Effector CD8-positive, alpha-beta T cell (primary cell): ENCODE measurements around the gene GSC.
"Not testable (repeated sequence)": the region's sequence is repeated elsewhere in the genome, so short reads cannot be mapped to it uniquely, and the experiment has no call there.

ENCODE experiments used
- DNase-seq: peaks from one replicate; lab custom pipeline; 2025; lab: John Stamatoyannopoulos, UW
- total RNA-seq, 4 experiments: gene quantifications; one replicate each; lab custom pipeline; 2026; lab: John Stamatoyannopoulos, UW

The GSC gene
- 0 to 0.54 (median 0.18) reads per million in 4 experiments for total RNA-seq

GRCh38 chr14:94769391-94770250 lies at the start of gene GSC:
TSS of gene GSC (minus strand) at chr14:94770113. CDS start at chr14:94770015, 98 bp downstream.
- no peak for DNase-seq

- DNase-seq: no peak
These were observed 49.6 kb upstream of the GSC start for GRCh38 chr14:94819531-94819930.

GRCh38 chr14:94816113-94816512 lies 46.2 kb upstream of the GSC start:
- DNase-seq: no peak

GRCh38 chr14:94805680-94806288 lies 35.9 kb upstream of the GSC start:
- no peak for DNase-seq

- DNase-seq: no peak
These were observed 31.3 kb upstream of the GSC start for GRCh38 chr14:94801225-94801624.

GRCh38 chr14:94800764-94801163 lies 30.9 kb upstream of the GSC start:
- not testable (repeated sequence) for DNase-seq

GRCh38 chr14:94797887-94798286 lies 28.0 kb upstream of the GSC start:
- no peak for DNase-seq

GRCh38 chr14:94796278-94796677 lies 26.4 kb upstream of the GSC start:
- no peak for DNase-seq

- no peak for DNase-seq
These were observed 25.5 kb upstream of the GSC start for GRCh38 chr14:94795372-94795771.

GRCh38 chr14:94793901-94794300 lies 24.0 kb upstream of the GSC start:
- DNase-seq: no peak

- DNase-seq: no peak
These were observed 17.7 kb upstream of the GSC start for GRCh38 chr14:94787655-94788054.

GRCh38 chr14:94787092-94787491 lies 17.2 kb upstream of the GSC start:
- no peak for DNase-seq

- DNase-seq: no peak
These were observed 10.9 kb upstream of the GSC start for GRCh38 chr14:94780536-94781399.

GRCh38 chr14:94779713-94780112 lies 9.8 kb upstream of the GSC start:
- DNase-seq: no peak

GRCh38 chr14:94775871-94776210 lies 5.9 kb upstream of the GSC start:
- no peak for DNase-seq

- no peak for DNase-seq
These were observed 5.4 kb upstream of the GSC start for GRCh38 chr14:94775091-94775870.

- no peak for DNase-seq
These were observed 4.6 kb upstream of the GSC start for GRCh38 chr14:94774344-94775090.

GRCh38 chr14:94773655-94774343 lies 3.9 kb upstream of the GSC start:
- DNase-seq: no peak

GRCh38 chr14:94773061-94773648 lies 3.2 kb upstream of the GSC start:
- DNase-seq: no peak

GRCh38 chr14:94772548-94772947 lies 2.6 kb upstream of the GSC start:
- no peak for DNase-seq
